Activated CD4-positive, alpha-beta memory T cell treated with anti-CD3 and anti-CD28 coated beads for 36 hours (primary cell): ENCODE data around the gene ABCB11. TPM values are rescaled to one million over a fixed set of nuclear protein-coding genes. Genes with fewer than 3 reads are reported as not detected.
"Not testable (repeated sequence)": the region's sequence is repeated elsewhere in the genome, so short reads cannot be mapped to it uniquely, and the experiment has no call there.

Experiments used
- CTCF ChIA-PET: fragments of 350-600 bp; sonication (Branson Sonifier 250); formaldehyde crosslinking; loops from one replicate; lab custom pipeline; 2021; ENCODE audit warnings: antibody characterized with exemption, inconsistent platforms; lab: Charles Lee
- POLR2A ChIA-PET: fragments of 350-600 bp; sonication (Branson Sonifier 250); formaldehyde crosslinking; loops from one replicate; lab custom pipeline; 2021; ENCODE audit warnings: antibody characterized with exemption; lab: Charles Lee
- DNase-seq: peaks from one replicate; pipeline ENCODE4 v3.0.0-alpha.2; 2020
- H3K27ac Mint-ChIP-seq: one replicate; pipeline ENCODE4 v1.8.0; 2021; ENCODE audit warnings: mixed read lengths
- H3K27me3 Mint-ChIP-seq: one replicate; pipeline ENCODE4 v1.8.0; 2021; ENCODE audit warnings: mixed read lengths
- H3K36me3 Mint-ChIP-seq: one replicate; pipeline ENCODE4 v1.8.0; 2021; ENCODE audit warnings: mixed read lengths
- H3K4me1 Mint-ChIP-seq: one replicate; pipeline ENCODE4 v1.8.0; 2021; ENCODE audit warnings: low read depth, mixed read lengths
- H3K4me3 Mint-ChIP-seq: one replicate; pipeline ENCODE4 v1.8.0; 2021; ENCODE audit warnings: mild to moderate bottlenecking, mixed read lengths
- H3K9me3 Mint-ChIP-seq: one replicate; pipeline ENCODE4 v1.8.0; 2021; ENCODE audit warnings: mixed read lengths
- intact Hi-C: fragments of 100-400 bp; cut with micrococcal nuclease; formaldehyde crosslinking; loops from one replicate; pipeline ENCODE4 v1.15.1; 2023
- total RNA-seq, 2 experiments: library from RNA; stranded (reverse); gene quantifications; one replicate each; pipeline ENCODE4 v1.2.3, GENCODE V29; 2021

Gene ABCB11
- total RNA-seq, 2 experiments from 2014 or later, result not detected

- no peak for DNase-seq
- intact Hi-C loops, result no loop called here
- POLR2A ChIA-PET, result no interaction called here
- peaks cover 13% of the 10 kb centered on the region for H3K4me1 Mint-ChIP-seq
- H3K36me3 Mint-ChIP-seq, result no peaks in the 10 kb centered on the region
- no peak overlapping the region for H3K4me3 Mint-ChIP-seq
- CTCF ChIA-PET, result no interaction called here
- H3K27me3 Mint-ChIP-seq, result no peaks in the 10 kb centered on the region
- no peaks in the 10 kb centered on the region for H3K9me3 Mint-ChIP-seq
- peak overlapping the region; percentile 23 for H3K27ac Mint-ChIP-seq
Measured at GRCh38 chr2:169012812-169013627, 18.1 kb downstream of the ABCB11 start.

GRCh38 chr2:169012191-169012792 lies 18.8 kb downstream of the ABCB11 start:
- H3K27ac Mint-ChIP-seq, CTCF ChIA-PET, intact Hi-C loops, H3K27me3 Mint-ChIP-seq, POLR2A ChIA-PET, H3K36me3 Mint-ChIP-seq, H3K9me3 Mint-ChIP-seq, H3K4me3 Mint-ChIP-seq: not testable (repeated sequence)
- DNase-seq, result peak; percentile 19
- peaks cover 18% of the 10 kb centered on the region for H3K4me1 Mint-ChIP-seq

- intact Hi-C loops, result no loop called here
- Mint-ChIP-seq H3K36me3 (no peaks in the 10 kb centered on the region), H3K4me3 (no peak overlapping the region), H3K27me3 (no peaks in the 10 kb centered on the region), H3K27ac (no peak overlapping the region), H3K9me3 (no peaks in the 10 kb centered on the region), H3K4me1 (peaks cover 19% of the 10 kb centered on the region)
- ChIA-PET POLR2A (no interaction called here), CTCF (no interaction called here)
- no peak for DNase-seq
Measured at GRCh38 chr2:169011698-169012097, 19.4 kb downstream of the ABCB11 start.

GRCh38 chr2:169010633-169011460 lies 20.3 kb downstream of the ABCB11 start:
- Mint-ChIP-seq H3K27me3 (no peaks in the 10 kb centered on the region), H3K27ac (no peak overlapping the region), H3K36me3 (no peaks in the 10 kb centered on the region), H3K9me3 (no peaks in the 10 kb centered on the region), H3K4me1 (peaks cover 15% of the 10 kb centered on the region), H3K4me3 (no peak overlapping the region)
- no peak for DNase-seq
- CTCF ChIA-PET, result no interaction called here
- intact Hi-C loops, result no loop called here
- POLR2A ChIA-PET, result no interaction called here

- CTCF ChIA-PET, result no interaction called here
- Mint-ChIP-seq H3K27ac (no peak overlapping the region), H3K36me3 (no peaks in the 10 kb centered on the region), H3K4me1 (peaks cover 15% of the 10 kb centered on the region), H3K9me3 (no peaks in the 10 kb centered on the region), H3K4me3 (no peak overlapping the region), H3K27me3 (no peaks in the 10 kb centered on the region)
- POLR2A ChIA-PET, result no interaction called here
- no peak for DNase-seq
- intact Hi-C loops, result no loop called here
Measured at GRCh38 chr2:169009865-169010579, 21.1 kb downstream of the ABCB11 start.

- no peaks in the 10 kb centered on the region for H3K27me3 Mint-ChIP-seq
- no peak for DNase-seq
- H3K4me3 Mint-ChIP-seq, result no peak overlapping the region
- ChIA-PET CTCF (no interaction called here), POLR2A (no interaction called here)
- H3K4me1 Mint-ChIP-seq, result peaks cover 10% of the 10 kb centered on the region
- intact Hi-C loops, result no loop called here
- H3K9me3 Mint-ChIP-seq, result no peaks in the 10 kb centered on the region
- H3K27ac Mint-ChIP-seq, result no peak overlapping the region
- no peaks in the 10 kb centered on the region for H3K36me3 Mint-ChIP-seq
Measured at GRCh38 chr2:169007941-169008340, 23.2 kb downstream of the ABCB11 start.

GRCh38 chr2:169007356-169007755 lies 23.8 kb downstream of the ABCB11 start:
- no peak overlapping the region for H3K4me3 Mint-ChIP-seq
- intact Hi-C loops, result no loop called here
- POLR2A ChIA-PET, result no interaction called here
- H3K9me3 Mint-ChIP-seq, result no peaks in the 10 kb centered on the region
- H3K4me1 Mint-ChIP-seq, result peaks cover 10% of the 10 kb centered on the region
- no peaks in the 10 kb centered on the region for H3K27me3 Mint-ChIP-seq
- no peak for DNase-seq
- CTCF ChIA-PET, result no interaction called here
- H3K36me3 Mint-ChIP-seq, result no peaks in the 10 kb centered on the region
- H3K27ac Mint-ChIP-seq, result no peak overlapping the region

- H3K9me3 Mint-ChIP-seq, result no peaks in the 10 kb centered on the region
- no peaks in the 10 kb centered on the region for H3K27me3 Mint-ChIP-seq
- POLR2A ChIA-PET, result no interaction called here
- H3K36me3 Mint-ChIP-seq, result no peaks in the 10 kb centered on the region
- H3K4me1 Mint-ChIP-seq, result peaks cover 10% of the 10 kb centered on the region
- H3K4me3 Mint-ChIP-seq, result no peak overlapping the region
- intact Hi-C loops, result no loop called here
- CTCF ChIA-PET, result no interaction called here
- no peak for DNase-seq
- H3K27ac Mint-ChIP-seq, result no peak overlapping the region
Measured at GRCh38 chr2:169006665-169007064, 24.5 kb downstream of the ABCB11 start.

- no peaks in the 10 kb centered on the region for H3K9me3 Mint-ChIP-seq
- H3K4me1 Mint-ChIP-seq, result peaks cover 13% of the 10 kb centered on the region
- ChIA-PET CTCF (no interaction called here), POLR2A (no interaction called here)
- H3K27ac Mint-ChIP-seq, result no peak overlapping the region
- H3K36me3 Mint-ChIP-seq, result no peaks in the 10 kb centered on the region
- H3K27me3 Mint-ChIP-seq, result no peaks in the 10 kb centered on the region
- intact Hi-C loops, result no loop called here
- H3K4me3 Mint-ChIP-seq, result no peak overlapping the region
- no peak for DNase-seq
Measured at GRCh38 chr2:169005994-169006393, 25.1 kb downstream of the ABCB11 start.

GRCh38 chr2:169005080-169005598 lies 26.0 kb downstream of the ABCB11 start:
- Mint-ChIP-seq H3K27ac (no peak overlapping the region), H3K4me3 (no peak overlapping the region), H3K9me3 (no peaks in the 10 kb centered on the region), H3K4me1 (peaks cover 13% of the 10 kb centered on the region), H3K36me3 (no peaks in the 10 kb centered on the region), H3K27me3 (no peaks in the 10 kb centered on the region)
- no peak for DNase-seq
- intact Hi-C loops, result no loop called here
- ChIA-PET CTCF (no interaction called here), POLR2A (no interaction called here)

GRCh38 chr2:169002161-169002738 lies 28.9 kb downstream of the ABCB11 start:
- Mint-ChIP-seq H3K27ac (no peak overlapping the region), H3K4me1 (peaks cover 4% of the 10 kb centered on the region), H3K36me3 (no peaks in the 10 kb centered on the region), H3K9me3 (no peaks in the 10 kb centered on the region), H3K27me3 (no peaks in the 10 kb centered on the region), H3K4me3 (no peak overlapping the region)
- ChIA-PET CTCF (no interaction called here), POLR2A (interaction anchor here (0.7 kb wide), 1 partner anchor 1358 kb away, joined by 4 read pairs; no protein-coding TSS in a partner anchor)
- no peak for DNase-seq
- intact Hi-C loops, result no loop called here
